ENCODE data around the gene OR2L13.
"Not testable (repeated sequence)": the region's sequence is repeated elsewhere in the genome, so short reads cannot be mapped to it uniquely, and the experiment has no call there.

The OR2L13 gene, protein sequence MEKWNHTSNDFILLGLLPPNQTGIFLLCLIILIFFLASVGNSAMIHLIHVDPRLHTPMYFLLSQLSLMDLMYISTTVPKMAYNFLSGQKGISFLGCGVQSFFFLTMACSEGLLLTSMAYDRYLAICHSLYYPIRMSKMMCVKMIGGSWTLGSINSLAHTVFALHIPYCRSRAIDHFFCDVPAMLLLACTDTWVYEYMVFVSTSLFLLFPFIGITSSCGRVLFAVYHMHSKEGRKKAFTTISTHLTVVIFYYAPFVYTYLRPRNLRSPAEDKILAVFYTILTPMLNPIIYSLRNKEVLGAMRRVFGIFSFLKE

DNA sequence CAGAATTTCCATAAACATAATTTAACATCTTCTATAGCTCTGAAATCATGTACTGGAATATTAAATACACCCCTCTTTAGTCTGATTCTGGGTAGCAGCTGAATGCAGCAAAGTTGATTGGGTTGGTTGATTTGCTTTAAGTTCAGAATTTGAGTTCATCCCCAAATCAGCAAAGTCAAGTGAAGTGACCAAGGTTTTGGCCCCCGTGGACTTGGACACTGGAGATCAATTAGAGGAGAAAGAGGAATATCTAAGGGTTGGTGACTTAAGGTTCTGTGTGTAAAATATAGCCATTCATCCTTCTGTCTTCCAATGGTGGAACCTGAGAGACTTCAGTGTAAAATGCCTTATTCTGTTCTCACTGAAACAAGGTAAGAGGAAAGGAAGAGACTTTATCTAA, at the start of gene OR2L13:
TSS of gene OR2L13 (plus strand) at position 301 of the 400 bp plus-strand sequence. CDS start 4,192 bp downstream, outside the sequence.
- no peak for DNase-seq

DNA sequence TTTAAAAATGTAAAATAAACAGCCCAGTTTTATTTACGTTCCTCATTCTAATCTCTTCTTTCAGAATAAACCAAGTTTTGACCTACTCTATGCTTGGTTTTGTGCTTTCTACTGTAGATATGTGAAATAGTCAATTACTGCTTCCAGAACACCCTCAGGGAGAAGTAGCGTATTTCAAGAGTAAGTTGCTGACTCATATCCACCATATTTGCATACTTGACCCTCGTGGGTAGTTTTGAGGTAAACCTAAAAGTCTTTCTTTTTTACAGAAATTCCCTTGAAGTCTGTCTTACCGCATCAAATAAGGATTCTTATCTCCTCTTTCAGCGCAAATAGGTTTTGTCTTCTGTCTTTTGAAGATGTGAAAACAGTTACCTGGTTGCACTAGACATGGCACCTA, 49.8 kb upstream of the OR2L13 start:
- no peak for DNase-seq

DNA sequence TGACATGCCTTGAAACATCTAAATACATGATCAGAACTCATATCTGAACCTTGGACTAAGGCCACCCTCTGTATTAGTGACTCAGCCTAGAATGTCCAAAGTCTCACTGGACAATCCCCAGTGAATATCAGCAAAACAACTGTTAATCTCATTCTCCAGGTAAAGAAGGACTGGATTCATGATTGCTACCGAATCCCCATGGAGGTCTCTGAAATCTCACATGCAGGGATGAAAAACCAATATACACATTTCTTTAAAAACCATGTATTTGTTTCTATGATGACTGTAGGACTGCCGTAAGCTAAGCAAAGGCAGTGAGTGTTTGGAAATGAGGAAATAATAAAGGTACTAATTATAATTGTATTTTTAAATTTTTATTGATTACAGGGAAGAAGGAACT, 48.4 kb upstream of the OR2L13 start, which contains the start of gene OR2L3:
TSS of gene OR2L3 (plus strand) at position 301 of the 400 bp plus-strand sequence. CDS start 13,846 bp downstream, outside the sequence.
- no peak for DNase-seq

DNA sequence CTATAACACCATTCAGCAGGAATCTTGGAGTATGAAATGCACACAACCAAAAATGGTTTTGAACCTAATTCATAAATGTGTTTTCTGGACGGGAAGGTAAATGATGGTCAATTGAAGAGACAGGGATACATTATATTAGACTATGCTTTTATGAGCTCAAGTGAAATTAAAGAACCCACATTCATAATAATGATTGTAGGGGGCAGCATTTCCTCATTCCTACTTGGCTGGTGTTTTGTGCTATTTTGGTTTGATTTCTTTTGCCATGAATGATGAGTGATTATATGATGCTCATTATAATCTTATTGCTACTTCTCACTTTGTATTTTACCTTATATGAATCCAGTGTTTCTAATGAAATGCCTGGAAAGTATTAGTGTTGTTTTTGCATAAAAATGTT, 48.0 kb upstream of the OR2L13 start:
- no peak for DNase-seq

DNA sequence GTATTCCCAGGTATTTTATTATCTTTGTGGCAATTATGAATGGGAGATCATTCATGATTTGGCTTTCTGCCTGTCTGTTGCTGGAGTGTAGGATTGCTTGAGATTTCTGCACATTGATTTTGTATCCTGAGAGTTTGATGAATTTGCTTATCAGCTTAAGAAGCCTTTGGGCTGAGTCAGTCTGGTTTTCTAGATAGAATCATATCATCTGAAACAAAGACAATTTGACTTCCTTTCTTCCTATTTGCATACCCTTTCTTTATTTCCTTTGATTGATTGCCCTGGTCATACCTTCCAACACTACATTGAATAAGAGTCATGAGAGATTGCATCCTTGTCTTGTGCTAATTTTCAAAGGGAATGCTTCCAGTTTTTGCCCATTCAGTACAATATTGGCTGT, 40.3 kb upstream of the OR2L13 start:
- no peak for DNase-seq

GRCh38 chr1:248055261-248055660, 39.7 kb upstream of the OR2L13 start:
- no peak for DNase-seq

DNA sequence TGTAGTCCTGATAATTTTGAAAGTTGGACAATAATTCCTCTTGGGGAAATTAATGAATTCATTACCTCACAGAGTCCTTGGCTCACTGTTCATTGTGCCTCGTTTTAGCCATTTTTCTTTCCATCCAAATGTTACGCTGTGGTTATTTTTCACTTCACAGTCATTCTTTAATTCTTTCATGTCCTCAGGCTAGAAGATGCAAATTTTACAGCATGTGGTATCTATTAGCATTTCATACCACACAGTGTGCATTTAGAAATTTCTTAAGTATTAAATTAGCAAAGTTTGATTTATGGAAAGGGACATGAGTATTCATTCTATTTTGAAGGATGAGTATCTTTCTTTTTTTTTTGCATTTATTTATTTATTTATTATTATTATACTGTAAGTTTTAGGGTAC, 29.9 kb upstream of the OR2L13 start:
- no peak for DNase-seq

- no peak for DNase-seq
Observed at GRCh38 chr1:248065604-248066003, 29.4 kb upstream of the OR2L13 start.

GRCh38 chr1:248083864-248084263, 11.1 kb upstream of the OR2L13 start:
- DNase-seq, result not testable (repeated sequence)

DNA sequence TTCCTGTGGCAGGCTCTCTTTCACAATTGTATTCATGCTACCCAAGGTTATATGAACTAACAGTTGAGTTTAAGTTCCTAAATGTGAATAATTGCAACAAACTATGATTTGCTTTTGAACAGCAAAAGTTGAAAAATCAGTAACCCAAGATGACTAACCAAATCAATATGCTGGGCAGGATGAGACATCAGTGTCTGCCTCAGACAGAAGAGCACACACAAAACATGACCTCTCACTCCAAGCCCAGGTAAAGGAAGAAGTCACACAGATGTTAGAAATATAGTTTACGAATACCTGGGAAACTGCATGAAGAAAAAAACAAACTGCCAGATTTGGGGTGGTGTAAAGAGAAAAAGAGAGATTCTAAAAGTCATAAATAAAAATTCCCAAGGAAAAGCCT, 3.5 kb downstream of the OR2L13 start:
- no peak for DNase-seq

DNA sequence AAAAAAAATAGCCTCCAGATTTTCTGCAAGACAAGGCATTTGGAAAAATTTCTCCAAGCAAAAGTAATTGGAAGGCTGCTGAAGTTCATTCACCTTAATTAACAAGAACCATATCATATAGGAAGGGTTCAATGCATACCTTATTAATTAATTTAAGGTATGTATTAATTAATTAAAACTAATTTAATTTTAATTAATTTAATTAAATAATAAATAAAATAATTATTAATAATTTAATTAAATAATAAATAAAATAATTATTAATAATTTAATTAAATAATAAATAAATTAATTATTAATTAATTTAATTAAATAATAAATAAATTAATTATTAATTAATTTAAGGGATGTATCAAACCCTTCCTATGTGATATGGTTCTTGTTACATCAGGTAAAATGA, 7.9 kb downstream of the OR2L13 start:
- DNase-seq, result no peak

DNA sequence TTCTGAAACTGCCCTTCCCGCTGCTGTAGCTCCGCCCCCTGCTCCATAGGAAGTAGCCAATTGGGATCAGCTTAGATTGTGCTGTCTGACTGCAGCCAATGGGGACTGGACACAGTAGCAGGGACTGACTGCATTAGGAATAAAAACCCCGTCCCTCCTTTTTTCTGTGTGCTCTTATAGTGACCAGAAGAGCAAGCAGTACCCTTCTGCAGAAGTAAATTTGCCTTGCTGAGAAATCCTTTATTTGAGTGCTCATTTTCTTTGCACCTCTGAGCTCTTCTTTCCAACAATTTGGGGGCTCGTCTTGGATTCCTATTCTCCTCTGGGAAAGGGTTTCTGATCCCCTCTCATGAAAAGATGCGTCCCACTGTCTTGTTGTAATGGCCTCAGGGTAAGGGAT, 16.2 kb downstream of the OR2L13 start:
- DNase-seq, result no peak

- DNase-seq, result no peak
Observed at GRCh38 chr1:248114890-248115289, 19.9 kb downstream of the OR2L13 start.

DNA sequence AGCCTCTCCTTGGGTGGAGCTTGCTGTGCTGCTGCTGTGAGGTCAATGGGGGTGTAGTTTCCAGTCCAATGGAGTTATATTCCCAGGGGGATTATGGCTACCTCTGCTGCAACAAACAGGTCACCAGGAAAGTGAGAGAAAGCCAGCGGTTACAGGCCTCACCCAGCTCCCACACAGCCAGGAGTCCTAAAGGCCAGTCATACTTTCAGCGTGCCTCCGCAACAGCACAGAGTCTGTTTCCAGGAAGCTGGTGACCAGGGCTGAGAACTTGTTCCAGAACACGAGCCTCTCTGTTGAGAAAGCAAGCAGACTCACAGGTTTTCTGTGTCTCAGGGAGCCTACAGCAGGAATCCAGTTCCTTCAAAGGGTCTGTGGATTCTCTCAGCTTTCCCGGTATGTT, 32.7 kb downstream of the OR2L13 start:
- DNase-seq, result no peak

DNA sequence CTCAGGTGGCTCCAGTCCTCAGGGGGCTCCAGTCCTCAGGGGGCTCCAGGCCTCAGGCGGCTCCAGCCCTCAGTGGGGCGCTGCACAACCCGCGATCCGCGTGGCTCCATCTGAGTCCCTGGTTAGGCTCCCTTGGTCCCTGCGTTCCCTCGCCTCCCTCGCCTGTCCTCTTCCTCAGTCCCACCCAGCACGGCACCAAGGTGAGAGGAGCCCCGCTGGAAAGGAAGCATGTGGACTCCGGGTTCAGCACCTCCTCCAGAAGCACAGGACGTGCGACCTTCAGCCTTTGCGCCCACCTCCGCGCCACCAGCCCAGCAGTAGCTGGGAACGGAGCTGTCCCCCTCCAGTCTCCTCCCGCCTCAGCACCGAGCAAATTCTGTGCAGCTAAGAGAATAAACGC, 41.8 kb downstream of the OR2L13 start:
- DNase-seq, result no peak

DNA sequence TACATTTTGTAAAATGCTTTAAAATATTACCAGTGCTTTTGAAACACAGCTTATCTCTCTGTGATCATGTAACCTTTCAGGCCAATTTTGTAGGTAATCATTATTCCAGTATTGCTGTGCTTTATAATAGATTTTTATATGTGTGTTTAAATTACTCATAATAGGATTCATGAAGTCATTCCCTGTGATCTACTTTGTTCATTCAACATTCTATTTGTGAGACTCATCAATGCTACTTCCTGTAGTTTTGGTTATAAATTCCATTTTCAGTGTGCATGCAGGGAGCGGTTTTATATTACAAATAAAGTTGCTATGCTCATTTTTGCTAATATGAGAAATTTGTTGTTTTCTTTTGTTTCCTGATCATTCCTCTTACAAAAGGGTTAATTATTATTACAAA, 45.9 kb downstream of the OR2L13 start:
- DNase-seq, result no peak

DNA sequence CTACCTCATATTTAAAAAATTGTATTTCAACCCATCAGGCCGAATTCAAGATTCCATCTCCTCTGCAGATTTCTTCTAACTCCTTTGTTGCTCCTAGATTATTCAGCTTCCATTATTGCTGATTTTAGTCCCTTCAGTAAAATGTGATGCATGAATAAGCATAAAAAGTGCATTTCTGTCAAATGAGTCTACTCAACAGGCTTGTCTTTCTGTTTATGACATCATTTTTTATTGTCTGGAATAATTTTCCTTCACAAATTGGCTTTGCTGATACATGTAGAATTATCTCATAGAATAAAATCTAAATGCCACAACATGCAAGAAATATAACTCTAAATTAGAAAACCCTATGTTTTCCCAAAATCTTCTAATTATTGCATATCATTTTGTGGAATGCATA, 48.3 kb downstream of the OR2L13 start:
- no peak for DNase-seq

DNA sequence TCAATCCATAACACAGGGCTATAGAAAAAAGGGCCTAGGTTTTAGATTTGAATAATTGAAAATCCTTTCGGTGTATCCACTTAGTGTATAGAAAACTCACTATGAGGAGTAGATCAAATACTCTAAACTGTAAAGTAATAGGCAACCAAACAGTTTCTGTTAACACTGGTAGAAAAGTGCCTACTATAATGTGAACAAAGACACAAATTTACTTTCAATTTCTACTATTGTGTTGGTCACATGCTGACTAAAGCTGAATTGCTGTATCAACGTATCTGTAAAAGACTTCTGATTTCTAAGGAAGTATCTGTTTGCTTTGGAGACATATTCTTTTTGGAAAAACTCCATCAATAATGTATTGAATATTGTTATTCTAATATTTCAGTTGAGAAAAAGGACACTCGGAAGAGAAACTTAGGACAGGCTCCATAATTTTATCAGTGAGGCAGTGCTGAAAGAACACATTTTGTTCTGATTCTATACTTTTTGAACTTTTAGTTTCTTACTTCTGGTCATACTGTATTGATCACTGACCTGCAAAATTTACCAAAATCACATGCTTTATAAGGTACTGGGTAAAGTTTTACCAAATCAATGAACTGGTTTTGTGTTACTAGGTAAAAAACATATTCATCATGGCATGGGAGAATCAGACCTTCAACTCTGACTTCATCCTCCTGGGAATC, 49.7 kb downstream of the OR2L13 start, which contains the start of gene OR2M5:
TSS of gene OR2M5 (plus strand) at position 636 of the 686 bp plus-strand sequence. CDS start at position 636, 0 bp downstream.
- no peak for DNase-seq

Measured in NCI-H446 treated with DMSO at 0.1 percent for 48 hours (cell line).